ENCODE data around the gene TTPAL. TPM values are rescaled to one million over a fixed set of nuclear protein-coding genes. Genes with fewer than 3 reads are reported as not detected.

TTPAL gene
- total RNA-seq, 4 donors from 2014 or later = 7.9 to 13.0 (median 11.6) TPM

GRCh38 chr20:44442298-44443070 is 33.2 kb upstream of the TTPAL start:
- H3K9me3 ChIP-seq = no peaks in the 10 kb centered on the region
- TF ChIP-seq CTCF (IDR thresholded peaks at IDR 0.05) (no peak), POLR2A (IDR thresholded peaks at IDR 0.05) (no peak)
- no peak for DNase-seq
- no peaks in the 10 kb centered on the region for H3K36me3 ChIP-seq
- H3K4me3 ChIP-seq = no peak overlapping the region
- 57 to 65% methylated on average over 11 to 12 of the region's 12 CpGs for WGBS, 2 donors
- H3K27me3 ChIP-seq = peaks cover 0 to 23% (median 0%) of the 10 kb centered on the region in 4 donors
- H3K4me1 ChIP-seq = no peaks in the 10 kb centered on the region
- intact Hi-C loops (cut with DNase I) = no loop called here
- no peak overlapping the region for H3K27ac ChIP-seq

GRCh38 chr20:44445742-44446710 is 29.6 kb upstream of the TTPAL start:
- H3K9me3 ChIP-seq = no peaks in the 10 kb centered on the region
- H3K4me1 ChIP-seq = no peaks in the 10 kb centered on the region
- no peak overlapping the region for H3K27ac ChIP-seq
- WGBS, 2 donors = 62 to 69% methylated on average over 5 to 6 of the region's 6 CpGs
- H3K27me3 ChIP-seq = peaks cover 0 to 24% (median 0%) of the 10 kb centered on the region in 4 donors
- intact Hi-C loops (cut with DNase I) = no loop called here
- H3K4me3 ChIP-seq = no peak overlapping the region
- TF ChIP-seq CTCF (IDR thresholded peaks at IDR 0.05) (no peak), POLR2A (IDR thresholded peaks at IDR 0.05) (no peak)
- no peak for DNase-seq
- no peaks in the 10 kb centered on the region for H3K36me3 ChIP-seq

- Histone ChIP-seq H3K4me3 (no peak overlapping the region), H3K4me1 (no peaks in the 10 kb centered on the region), H3K36me3 (no peaks in the 10 kb centered on the region), H3K9me3 (no peaks in the 10 kb centered on the region), H3K27ac (no peak overlapping the region), H3K27me3 (peaks cover 0 to 19% (median 0%) of the 10 kb centered on the region in 4 donors)
- no peak for DNase-seq
- 82 to 89% methylated on average over 3 of the region's 3 CpGs for WGBS, 2 donors
- TF ChIP-seq CTCF (IDR thresholded peaks at IDR 0.05) (no peak), POLR2A (IDR thresholded peaks at IDR 0.05) (no peak)
- intact Hi-C loops (cut with DNase I) = no loop called here
Measured at GRCh38 chr20:44447827-44448419, 27.8 kb upstream of the TTPAL start.

- 46 to 63% methylated on average over 7 to 9 of the region's 9 CpGs for WGBS, 2 donors
- intact Hi-C loops (cut with DNase I) = no loop called here
- Histone ChIP-seq H3K9me3 (no peaks in the 10 kb centered on the region), H3K27me3 (peaks cover 0 to 19% (median 0%) of the 10 kb centered on the region in 4 donors), H3K36me3 (no peaks in the 10 kb centered on the region), H3K4me1 (no peaks in the 10 kb centered on the region), H3K4me3 (no peak overlapping the region), H3K27ac (no peak overlapping the region)
- TF ChIP-seq POLR2A (IDR thresholded peaks at IDR 0.05) (no peak), CTCF (IDR thresholded peaks at IDR 0.05) (peak in 1 of 6 experiments; percentile 35)
- DNase-seq = no peak
Measured at GRCh38 chr20:44448753-44449546, 26.7 kb upstream of the TTPAL start.

Measured in esophagus squamous epithelium (tissue), 5 donors.